Cardiac fibroblast (primary cell): ENCODE measurements around the gene FOXC1.

Experiments used
- DNase-seq, 2 donors: peaks; one replicate each; pipeline versions ENCODE4 v3.0.0 to v3.0.0-alpha.2; 2010; ENCODE audit warnings: low read depth in 2 of 2
- H3K4me3 ChIP-seq, 2 donors: replicated peaks in 1 of 2; 1 replicate in 1 of 2; 2 replicates in 1 of 2; pipeline ENCODE4 v1.5.1; 2011; ENCODE audit warnings: low read depth in 2 of 2, low read length in 2 of 2, mild to moderate bottlenecking in 2 of 2, moderate library complexity in 1 of 2
- TF ChIP-seq, protein P1 (sequence below): IDR thresholded peaks from one replicate; pipeline ENCODE4 v1.5.1; 2011; ENCODE audit warnings: low read depth, mild to moderate bottlenecking, low read length, inconsistent platforms

Gene FOXC1

DNA sequence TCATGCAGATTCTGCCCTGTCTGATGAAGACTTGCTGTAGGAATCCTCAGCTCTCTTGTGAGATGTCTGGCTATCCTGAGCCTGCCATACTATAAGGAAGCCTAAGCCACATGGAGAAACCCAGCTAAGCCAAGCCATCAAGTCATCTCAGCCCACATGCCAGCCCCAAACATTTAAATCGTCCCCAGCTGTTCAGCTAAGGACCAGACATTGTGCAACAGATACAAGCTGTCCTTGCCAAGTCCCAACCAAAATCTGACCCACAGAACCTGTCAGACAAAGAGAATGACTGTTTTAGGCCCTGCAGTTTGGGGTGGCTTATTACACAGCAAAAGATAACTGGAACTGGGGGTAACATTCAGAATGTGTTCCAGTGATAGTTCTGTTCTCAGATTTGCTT, 36.8 kb upstream of the FOXC1 start:
- DNase-seq = no peak
- TF ChIP-seq, protein P1, sequence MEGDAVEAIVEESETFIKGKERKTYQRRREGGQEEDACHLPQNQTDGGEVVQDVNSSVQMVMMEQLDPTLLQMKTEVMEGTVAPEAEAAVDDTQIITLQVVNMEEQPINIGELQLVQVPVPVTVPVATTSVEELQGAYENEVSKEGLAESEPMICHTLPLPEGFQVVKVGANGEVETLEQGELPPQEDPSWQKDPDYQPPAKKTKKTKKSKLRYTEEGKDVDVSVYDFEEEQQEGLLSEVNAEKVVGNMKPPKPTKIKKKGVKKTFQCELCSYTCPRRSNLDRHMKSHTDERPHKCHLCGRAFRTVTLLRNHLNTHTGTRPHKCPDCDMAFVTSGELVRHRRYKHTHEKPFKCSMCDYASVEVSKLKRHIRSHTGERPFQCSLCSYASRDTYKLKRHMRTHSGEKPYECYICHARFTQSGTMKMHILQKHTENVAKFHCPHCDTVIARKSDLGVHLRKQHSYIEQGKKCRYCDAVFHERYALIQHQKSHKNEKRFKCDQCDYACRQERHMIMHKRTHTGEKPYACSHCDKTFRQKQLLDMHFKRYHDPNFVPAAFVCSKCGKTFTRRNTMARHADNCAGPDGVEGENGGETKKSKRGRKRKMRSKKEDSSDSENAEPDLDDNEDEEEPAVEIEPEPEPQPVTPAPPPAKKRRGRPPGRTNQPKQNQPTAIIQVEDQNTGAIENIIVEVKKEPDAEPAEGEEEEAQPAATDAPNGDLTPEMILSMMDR = no peak
- no peak overlapping the region for H3K4me3 ChIP-seq

- H3K4me3 ChIP-seq = no peak overlapping the region
- no peak for DNase-seq
- TF ChIP-seq, protein P1 = no peak
These were observed 35.5 kb upstream of the FOXC1 start for GRCh38 chr6:1574083-1574761.

GRCh38 chr6:1574890-1575209, 34.9 kb upstream of the FOXC1 start:
- TF ChIP-seq, protein P1 = no peak
- DNase-seq = no peak
- H3K4me3 ChIP-seq = no peak overlapping the region

DNA sequence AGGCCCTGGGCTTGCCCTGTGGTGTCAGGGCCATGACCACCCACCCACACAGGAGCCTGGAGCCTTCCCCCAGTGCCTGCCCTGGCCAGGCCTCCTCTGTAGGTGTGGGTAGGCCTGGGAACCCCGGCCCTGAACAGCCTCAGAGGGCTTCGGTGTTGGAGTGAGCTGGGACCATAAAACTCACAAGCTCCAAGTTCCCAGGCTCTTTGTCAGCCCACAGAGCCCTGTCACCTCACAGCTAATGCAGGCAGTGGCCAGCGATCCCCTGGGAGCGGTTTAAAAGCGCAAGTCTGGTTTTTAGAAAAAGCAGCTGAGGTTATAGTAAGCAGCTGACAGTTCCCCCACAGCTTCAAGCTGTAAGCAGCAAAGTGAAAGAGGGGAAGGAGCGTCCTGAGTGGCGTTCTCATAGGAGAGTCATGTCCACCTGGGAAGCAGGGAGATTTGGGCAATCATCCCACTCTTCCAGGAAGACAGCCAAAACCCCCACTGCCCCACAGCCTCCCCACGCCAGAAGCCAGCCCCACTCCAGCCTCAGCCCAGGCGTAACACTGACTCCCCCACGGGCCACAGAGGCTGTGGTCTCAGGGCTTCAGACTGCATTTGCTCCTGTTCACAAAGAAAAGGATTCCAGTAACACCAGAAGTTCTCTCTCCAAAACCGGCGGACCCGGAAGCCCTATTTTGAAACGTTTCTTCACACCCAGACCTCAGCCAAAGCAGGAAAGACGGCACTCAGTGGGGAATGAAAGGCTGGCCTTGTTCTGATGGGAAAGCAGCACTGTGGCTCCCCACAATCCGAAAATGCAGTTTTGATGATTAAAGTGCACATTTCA, 34.3 kb upstream of the FOXC1 start:
- TF ChIP-seq, protein P1 = no peak
- peak; percentile 38 to 60 for DNase-seq
- H3K4me3 ChIP-seq = no peak overlapping the region

DNA sequence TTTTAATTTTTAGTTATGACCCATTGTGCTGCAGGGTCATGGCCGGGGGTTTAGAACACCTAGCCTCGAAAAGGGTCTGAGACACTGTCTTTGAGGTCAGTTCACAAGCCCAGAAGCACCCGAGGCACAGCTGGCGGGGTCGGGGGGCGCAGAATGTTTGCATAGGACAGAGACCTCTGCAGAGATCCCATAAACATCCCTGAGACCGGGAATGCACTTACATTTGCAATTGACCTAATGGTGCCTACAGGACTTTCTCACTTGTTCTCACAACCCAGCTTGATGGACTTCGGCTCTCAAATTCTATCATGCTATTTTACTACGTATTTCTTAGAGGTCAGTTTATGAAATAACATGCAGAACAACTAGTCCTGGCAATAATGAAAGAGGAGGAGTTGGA, 33.5 kb upstream of the FOXC1 start:
- TF ChIP-seq, protein P1 = no peak
- no peak overlapping the region for H3K4me3 ChIP-seq
- DNase-seq = no peak

GRCh38 chr6:1576711-1577110, 33.0 kb upstream of the FOXC1 start:
- TF ChIP-seq, protein P1 = no peak
- DNase-seq = no peak
- no peak overlapping the region for H3K4me3 ChIP-seq
